Activated T-cell treated with anti-CD3 and anti-CD28 coated beads, Interleukin-2, amount 50 U/mL, for 4 hours (primary cell): Measurements from ENCODE around the gene GLRA3. TPM values are rescaled to one million over a fixed set of nuclear protein-coding genes. Genes with fewer than 3 reads are reported as not detected.
"Not testable (repeated sequence)": the region's sequence is repeated elsewhere in the genome, so short reads cannot be mapped to it uniquely, and the experiment has no call there.

Source experiments
- ATAC-seq, 2 donors: fragments of 200-7000 bp; cut with Tn5 transposase; one replicate each; pipeline ENCODE4 v1.10.0; 2021
- DNase-seq: peaks from one replicate; pipeline ENCODE4 v3.0.0-alpha.2; 2020
- H3K27me3 Mint-ChIP-seq: one replicate; pipeline ENCODE4 v1.8.0; 2021; ENCODE audit warnings: low read depth, mixed read lengths
- H3K36me3 Mint-ChIP-seq: one replicate; pipeline ENCODE4 v1.8.0; 2022; ENCODE audit warnings: mixed read lengths; ENCODE audit not compliant: insufficient read depth
- H3K4me1 Mint-ChIP-seq: one replicate; pipeline ENCODE4 v1.8.0; 2021; ENCODE audit warnings: low read depth, mixed read lengths
- H3K4me3 Mint-ChIP-seq: one replicate; pipeline ENCODE4 v1.8.0; 2021; ENCODE audit warnings: mild to moderate bottlenecking, moderate library complexity, mixed read lengths
- H3K9me3 Mint-ChIP-seq: one replicate; pipeline ENCODE4 v1.8.0; 2021; ENCODE audit warnings: mixed read lengths
- total RNA-seq, 3 donors: library from RNA; stranded (reverse); gene quantifications; one replicate each; pipeline ENCODE4 v1.2.1, GENCODE V29; 2021

The GLRA3 gene
- total RNA-seq, 3 donors from 2014 or later = not detected

GRCh38 chr4:174853629-174854028 is 24.6 kb upstream of the GLRA3 start:
- Mint-ChIP-seq H3K9me3 (peaks cover 3% of the 10 kb centered on the region), H3K4me3 (no peak overlapping the region), H3K27me3 (no peaks in the 10 kb centered on the region)

GRCh38 chr4:174848596-174848995 is 19.5 kb upstream of the GLRA3 start:
- peaks cover 4% of the 10 kb centered on the region for H3K9me3 Mint-ChIP-seq
- no peaks in the 10 kb centered on the region for H3K27me3 Mint-ChIP-seq
- ATAC-seq (no peak), DNase-seq (no peak)
- H3K4me1 Mint-ChIP-seq = no peaks in the 10 kb centered on the region
- no peak overlapping the region for H3K4me3 Mint-ChIP-seq
- H3K36me3 Mint-ChIP-seq = no peaks in the 10 kb centered on the region

More at GRCh38 chr4:174853629-174854028, 24.6 kb upstream of the GLRA3 start:
- Mint-ChIP-seq H3K4me1 (no peaks in the 10 kb centered on the region), H3K36me3 (no peaks in the 10 kb centered on the region)
- DNase-seq = no peak
- ATAC-seq = no peak

DNA sequence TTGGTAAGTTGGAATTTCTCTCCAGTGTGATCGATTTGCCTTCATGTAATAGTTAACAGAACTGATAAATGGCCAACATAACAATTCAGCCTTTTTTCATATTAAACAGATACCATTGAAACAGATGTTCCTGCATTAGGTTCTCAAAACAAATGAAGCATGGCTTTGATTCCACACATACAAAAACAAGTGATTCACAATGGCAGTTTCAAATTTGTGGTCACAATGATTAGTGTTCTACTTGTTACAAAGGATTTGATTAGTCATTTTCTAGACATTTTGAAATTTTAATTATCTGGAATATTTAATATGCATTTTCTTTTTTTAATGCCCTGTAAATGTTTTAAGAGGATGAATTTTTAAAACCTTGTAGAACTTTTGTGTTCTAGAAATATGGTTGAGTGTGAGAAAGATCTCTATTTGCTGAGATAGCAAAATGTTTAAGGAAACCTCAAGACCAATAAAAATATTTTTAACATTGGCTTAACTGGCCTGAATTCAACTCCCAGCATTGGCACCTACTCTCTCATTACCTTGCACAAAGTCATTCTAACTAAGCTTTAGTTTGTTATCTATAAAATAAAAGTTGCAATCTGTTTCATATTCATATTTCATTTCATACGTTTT is 18.9 kb upstream of the GLRA3 start:
- no peaks in the 10 kb centered on the region for H3K36me3 Mint-ChIP-seq
- DNase-seq = no peak
- H3K4me1 Mint-ChIP-seq = no peaks in the 10 kb centered on the region
- H3K27me3 Mint-ChIP-seq = no peaks in the 10 kb centered on the region
- no peak for ATAC-seq
- H3K4me3 Mint-ChIP-seq = no peak overlapping the region
- peaks cover 4% of the 10 kb centered on the region for H3K9me3 Mint-ChIP-seq

DNA sequence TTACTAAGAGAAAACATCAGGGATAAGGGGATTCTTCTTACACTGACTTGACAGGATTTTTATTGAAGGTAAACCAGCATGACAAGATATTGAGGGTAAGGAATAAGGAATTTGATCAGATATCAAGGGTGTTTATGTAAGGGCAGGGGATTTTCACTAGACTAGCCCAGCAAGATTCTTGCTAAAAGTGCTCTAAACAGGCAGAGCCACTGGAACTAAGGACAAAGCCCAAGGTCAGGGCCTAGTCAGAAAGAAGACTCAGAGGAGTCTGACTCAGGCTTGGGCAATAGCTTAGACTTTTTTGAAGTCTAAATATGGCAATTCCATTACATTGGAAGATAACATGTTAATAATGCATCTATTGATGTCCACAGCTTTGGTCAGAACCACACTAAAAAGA is 6.5 kb upstream of the GLRA3 start:
- ATAC-seq (no peak), DNase-seq (no peak)
- H3K4me3 Mint-ChIP-seq = no peak overlapping the region
- H3K36me3 Mint-ChIP-seq = no peaks in the 10 kb centered on the region
- H3K9me3 Mint-ChIP-seq = peaks cover 2% of the 10 kb centered on the region
- H3K4me1 Mint-ChIP-seq = no peaks in the 10 kb centered on the region
- no peaks in the 10 kb centered on the region for H3K27me3 Mint-ChIP-seq

DNA sequence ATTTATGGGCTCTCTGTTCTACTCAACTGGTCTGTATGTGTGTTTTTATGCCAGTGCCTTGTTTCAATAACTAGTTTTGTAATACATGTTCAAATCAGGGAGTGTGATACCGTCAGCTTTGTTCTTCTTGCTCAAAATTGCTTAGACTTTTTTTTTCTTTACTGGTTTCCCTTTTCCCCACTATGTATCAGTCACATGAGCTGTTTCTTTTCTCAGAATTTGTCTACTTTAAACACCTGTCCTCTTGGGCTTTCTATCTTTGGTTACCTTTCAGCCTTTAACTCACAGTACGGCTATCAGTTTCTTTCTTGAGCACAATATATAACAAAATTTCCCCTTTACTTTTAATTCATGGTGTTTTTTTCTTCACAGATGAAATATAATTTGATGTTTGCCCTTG is 5.4 kb upstream of the GLRA3 start:
- H3K4me3 Mint-ChIP-seq = no peak overlapping the region
- H3K4me1 Mint-ChIP-seq = no peaks in the 10 kb centered on the region
- H3K36me3 Mint-ChIP-seq = no peaks in the 10 kb centered on the region
- peaks cover 4% of the 10 kb centered on the region for H3K9me3 Mint-ChIP-seq
- no peak for ATAC-seq
- H3K27me3 Mint-ChIP-seq = peaks cover 7% of the 10 kb centered on the region
- DNase-seq = no peak

GRCh38 chr4:174826660-174827059 is 2.4 kb downstream of the GLRA3 start:
- no peak overlapping the region for H3K4me3 Mint-ChIP-seq
- no peaks in the 10 kb centered on the region for H3K36me3 Mint-ChIP-seq
- ATAC-seq = no peak
- no peak for DNase-seq
- peaks cover 13% of the 10 kb centered on the region for H3K27me3 Mint-ChIP-seq
- H3K4me1 Mint-ChIP-seq = peaks cover 2% of the 10 kb centered on the region
- H3K9me3 Mint-ChIP-seq = peaks cover 10% of the 10 kb centered on the region

GRCh38 chr4:174815282-174815681 is 13.8 kb downstream of the GLRA3 start:
- no peaks in the 10 kb centered on the region for H3K4me1 Mint-ChIP-seq
- no peaks in the 10 kb centered on the region for H3K36me3 Mint-ChIP-seq
- H3K9me3 Mint-ChIP-seq = peaks cover 4% of the 10 kb centered on the region
- DNase-seq = no peak
- H3K27me3 Mint-ChIP-seq = no peaks in the 10 kb centered on the region
- ATAC-seq = no peak
- no peak overlapping the region for H3K4me3 Mint-ChIP-seq

- H3K27me3 Mint-ChIP-seq = no peaks in the 10 kb centered on the region
- peaks cover 4% of the 10 kb centered on the region for H3K9me3 Mint-ChIP-seq
- no peak overlapping the region for H3K4me3 Mint-ChIP-seq
- H3K4me1 Mint-ChIP-seq = no peaks in the 10 kb centered on the region
- ATAC-seq (no peak), DNase-seq (no peak)
- no peaks in the 10 kb centered on the region for H3K36me3 Mint-ChIP-seq
Measured at GRCh38 chr4:174813292-174813691, 15.8 kb downstream of the GLRA3 start.

DNA sequence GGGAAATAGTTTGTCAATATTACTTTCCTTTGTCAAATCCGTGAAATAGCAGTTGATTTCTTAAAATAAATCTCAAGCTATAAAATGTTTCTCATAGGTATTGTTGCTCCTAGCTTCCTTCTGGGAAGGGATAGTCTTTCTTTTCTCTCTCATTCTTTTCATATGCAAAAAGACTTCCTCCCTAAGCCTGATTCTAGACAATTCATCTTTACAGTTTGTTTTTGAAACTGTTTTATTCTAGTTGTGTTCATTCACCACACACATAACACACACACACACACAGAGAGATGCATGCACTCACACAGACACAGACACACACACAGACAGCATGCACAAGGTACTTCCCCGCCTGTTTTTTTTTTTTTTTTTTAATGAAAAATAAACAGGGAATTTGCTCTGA is 18.2 kb downstream of the GLRA3 start:
- no peaks in the 10 kb centered on the region for H3K36me3 Mint-ChIP-seq
- no peaks in the 10 kb centered on the region for H3K4me1 Mint-ChIP-seq
- no peak overlapping the region for H3K4me3 Mint-ChIP-seq
- no peak for DNase-seq
- ATAC-seq = no peak
- H3K27me3 Mint-ChIP-seq = no peaks in the 10 kb centered on the region
- H3K9me3 Mint-ChIP-seq = peaks cover 4% of the 10 kb centered on the region

GRCh38 chr4:174808836-174809235 is 20.2 kb downstream of the GLRA3 start:
- no peaks in the 10 kb centered on the region for H3K36me3 Mint-ChIP-seq
- H3K4me3 Mint-ChIP-seq = no peak overlapping the region
- no peaks in the 10 kb centered on the region for H3K4me1 Mint-ChIP-seq
- peaks cover 4% of the 10 kb centered on the region for H3K9me3 Mint-ChIP-seq
- ATAC-seq (no peak), DNase-seq (no peak)
- H3K27me3 Mint-ChIP-seq = no peaks in the 10 kb centered on the region

GRCh38 chr4:174808119-174808518 is 20.9 kb downstream of the GLRA3 start:
- no peak for ATAC-seq

GRCh38 chr4:174805746-174806145 is 23.3 kb downstream of the GLRA3 start:
- peaks cover 9% of the 10 kb centered on the region for H3K9me3 Mint-ChIP-seq
- ATAC-seq = no peak

More at GRCh38 chr4:174808119-174808518, 20.9 kb downstream of the GLRA3 start:
- Mint-ChIP-seq H3K4me1 (no peaks in the 10 kb centered on the region), H3K9me3 (no peaks in the 10 kb centered on the region), H3K27me3 (no peaks in the 10 kb centered on the region), H3K36me3 (no peaks in the 10 kb centered on the region), H3K4me3 (no peak overlapping the region)
- DNase-seq = no peak

GRCh38 chr4:174794543-174795094 is 34.4 kb downstream of the GLRA3 start:
- Mint-ChIP-seq H3K27me3 (no peaks in the 10 kb centered on the region), H3K36me3 (no peaks in the 10 kb centered on the region), H3K4me3 (no peak overlapping the region), H3K9me3 (no peaks in the 10 kb centered on the region), H3K4me1 (no peaks in the 10 kb centered on the region)
- DNase-seq = no peak
- ATAC-seq = no peak

More at GRCh38 chr4:174805746-174806145, 23.3 kb downstream of the GLRA3 start:
- no peak for DNase-seq
- Mint-ChIP-seq H3K4me3 (no peak overlapping the region), H3K4me1 (no peaks in the 10 kb centered on the region), H3K36me3 (no peaks in the 10 kb centered on the region), H3K27me3 (no peaks in the 10 kb centered on the region)

GRCh38 chr4:174789657-174790056 is 39.4 kb downstream of the GLRA3 start:
- H3K27me3 Mint-ChIP-seq = no peaks in the 10 kb centered on the region
- H3K4me3 Mint-ChIP-seq = no peak overlapping the region
- H3K36me3 Mint-ChIP-seq = no peaks in the 10 kb centered on the region
- ATAC-seq (no peak), DNase-seq (no peak)
- H3K9me3 Mint-ChIP-seq = no peaks in the 10 kb centered on the region
- no peaks in the 10 kb centered on the region for H3K4me1 Mint-ChIP-seq

DNA sequence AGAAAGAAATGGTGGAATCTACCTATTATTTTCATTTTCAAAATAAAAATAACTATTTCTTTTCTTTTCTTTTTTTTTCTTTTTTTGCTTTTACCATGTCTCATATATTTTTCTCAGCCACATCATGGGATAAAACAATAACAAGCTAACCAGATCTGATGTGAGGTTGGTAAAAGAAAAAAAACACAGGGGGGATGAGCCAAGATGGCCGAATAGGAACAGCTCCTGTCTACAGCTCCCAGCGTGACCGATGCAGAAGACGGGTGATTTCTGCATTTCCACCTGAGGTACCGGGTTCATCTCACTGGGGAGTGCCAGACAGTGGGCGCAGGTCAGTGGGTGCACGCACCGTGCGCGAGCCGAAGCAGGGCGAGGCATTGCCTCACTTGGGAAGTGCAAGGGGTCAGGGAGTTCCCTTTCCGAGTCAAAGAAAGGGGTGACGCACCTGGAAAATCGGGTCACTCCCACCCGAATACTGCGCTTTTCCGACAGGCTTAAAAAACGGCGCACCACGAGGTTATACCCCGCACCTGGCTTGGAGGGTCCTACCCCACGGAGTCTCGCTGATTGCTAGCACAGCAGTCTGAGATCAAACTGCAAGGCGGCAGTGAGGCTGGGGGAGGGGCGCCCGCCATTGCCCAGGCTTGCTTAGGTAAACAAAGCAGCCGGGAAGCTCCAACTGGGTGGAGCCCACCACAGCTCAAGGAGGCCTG is 50.6 kb downstream of the GLRA3 start:
- not testable (repeated sequence) for ATAC-seq, H3K9me3 Mint-ChIP-seq, H3K4me1 Mint-ChIP-seq, DNase-seq, H3K27me3 Mint-ChIP-seq, H3K36me3 Mint-ChIP-seq, H3K4me3 Mint-ChIP-seq
